NK-92 treated with Interleukin-12 subunit alpha and Interleukin-12 subunit beta, amount 100 ng/mL, for 24 hours (cell line): ENCODE data around the gene RASSF1.

ENCODE experiments used
- DNase-seq: peaks from one replicate; lab custom pipeline; 2025; lab: John Stamatoyannopoulos, UW

Gene RASSF1

DNA sequence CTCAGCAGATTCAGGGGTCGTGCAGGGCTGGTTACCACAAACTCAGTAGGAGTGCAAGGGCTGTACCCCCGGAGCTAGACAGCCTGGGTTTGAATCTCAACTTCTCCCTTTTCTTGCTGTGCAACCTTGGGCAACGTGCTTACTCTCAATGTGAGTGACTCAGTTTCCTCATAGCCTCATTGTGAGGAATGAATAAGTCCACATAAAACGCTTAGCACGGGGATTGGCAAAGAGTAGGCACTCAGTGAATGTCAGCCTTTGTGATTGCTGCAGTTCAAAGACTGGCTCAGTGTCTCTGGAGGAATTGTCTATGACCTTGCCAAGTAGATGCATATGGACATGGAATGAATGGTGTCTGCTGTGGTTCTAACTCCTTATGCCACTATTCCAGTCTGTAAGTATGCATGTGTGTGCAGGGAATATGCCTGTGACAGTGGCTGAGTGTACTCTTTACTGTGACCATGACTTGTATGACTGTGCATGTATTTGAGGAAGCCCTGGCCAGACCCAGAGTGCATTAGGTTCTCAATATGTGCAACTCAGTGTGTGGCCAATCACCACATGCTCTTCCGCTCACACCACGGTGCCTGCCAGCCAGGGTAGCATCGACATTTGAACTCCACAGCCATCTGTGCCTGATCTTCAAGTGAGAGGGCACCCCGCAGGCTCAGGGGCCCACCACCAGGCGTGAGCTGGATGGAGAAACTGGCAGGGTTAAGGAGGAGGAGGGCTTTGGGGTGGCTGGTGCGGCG lies 40.5 kb downstream of the RASSF1 start:
- no peak for DNase-seq

DNA sequence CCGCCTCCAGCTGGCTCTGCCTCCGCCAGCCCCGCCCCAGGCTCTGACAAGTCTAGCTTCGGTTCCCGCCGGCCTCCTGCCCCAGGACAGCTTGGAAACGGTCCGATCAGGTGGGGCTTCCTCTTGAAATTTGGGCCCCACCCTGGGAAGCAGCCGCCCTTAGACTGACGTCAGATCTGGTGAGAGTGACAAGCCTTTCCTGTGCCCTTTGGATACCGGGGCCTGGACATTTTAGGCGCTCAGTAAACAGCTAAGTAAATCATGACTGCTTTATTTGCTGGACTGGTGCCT lies 41.1 kb downstream of the RASSF1 start:
- no peak for DNase-seq

DNA sequence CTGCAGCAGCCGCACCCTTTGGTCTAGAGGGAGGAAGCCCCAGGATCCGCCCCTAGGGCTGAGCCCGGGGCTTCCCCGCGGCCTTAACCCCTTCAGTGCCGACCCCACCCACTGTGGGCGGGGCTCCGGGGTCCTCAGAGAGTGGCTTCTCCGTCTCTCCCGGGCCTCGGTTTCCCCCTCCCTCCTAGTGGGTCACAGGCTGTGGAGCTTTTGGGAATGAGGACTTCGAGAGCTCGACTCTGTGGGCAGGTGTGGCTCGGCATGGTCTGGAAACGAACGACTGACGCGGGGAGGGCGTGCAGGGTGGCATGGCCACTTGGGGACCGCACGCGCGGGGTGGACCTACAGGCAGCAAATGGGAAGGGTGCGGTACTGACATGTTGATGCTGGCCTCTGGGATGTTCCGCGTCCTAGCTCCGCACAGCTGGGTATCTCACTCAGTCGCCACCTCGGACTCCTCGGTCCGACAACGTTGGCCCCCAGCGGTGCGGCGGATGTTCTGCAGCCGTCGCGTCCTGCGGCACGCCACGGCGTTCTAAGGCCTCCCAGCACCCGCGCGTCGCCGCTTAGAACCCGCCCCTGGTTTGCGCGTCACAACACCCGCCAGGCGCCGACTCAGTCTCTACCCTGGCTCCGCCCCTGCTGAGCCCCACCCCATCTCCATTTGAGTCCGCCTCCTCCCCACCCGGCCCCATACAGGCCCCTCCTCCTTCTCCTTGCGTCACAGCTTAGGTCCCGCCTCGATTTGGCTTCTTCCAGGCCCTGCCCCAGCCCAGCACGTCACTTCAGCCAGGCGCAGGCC lies 41.6 kb downstream of the RASSF1 start, which contains the start of the genes HYAL3 and NAA80:
TSS of gene HYAL3 (minus strand) at position 570 of the 802 bp plus-strand sequence. CDS start 3,803 bp downstream, outside the sequence.
TSS of gene NAA80 (minus strand) at position 570 of the 802 bp plus-strand sequence. CDS start 1,942 bp downstream, outside the sequence.
- peak; percentile 96 for DNase-seq

DNA sequence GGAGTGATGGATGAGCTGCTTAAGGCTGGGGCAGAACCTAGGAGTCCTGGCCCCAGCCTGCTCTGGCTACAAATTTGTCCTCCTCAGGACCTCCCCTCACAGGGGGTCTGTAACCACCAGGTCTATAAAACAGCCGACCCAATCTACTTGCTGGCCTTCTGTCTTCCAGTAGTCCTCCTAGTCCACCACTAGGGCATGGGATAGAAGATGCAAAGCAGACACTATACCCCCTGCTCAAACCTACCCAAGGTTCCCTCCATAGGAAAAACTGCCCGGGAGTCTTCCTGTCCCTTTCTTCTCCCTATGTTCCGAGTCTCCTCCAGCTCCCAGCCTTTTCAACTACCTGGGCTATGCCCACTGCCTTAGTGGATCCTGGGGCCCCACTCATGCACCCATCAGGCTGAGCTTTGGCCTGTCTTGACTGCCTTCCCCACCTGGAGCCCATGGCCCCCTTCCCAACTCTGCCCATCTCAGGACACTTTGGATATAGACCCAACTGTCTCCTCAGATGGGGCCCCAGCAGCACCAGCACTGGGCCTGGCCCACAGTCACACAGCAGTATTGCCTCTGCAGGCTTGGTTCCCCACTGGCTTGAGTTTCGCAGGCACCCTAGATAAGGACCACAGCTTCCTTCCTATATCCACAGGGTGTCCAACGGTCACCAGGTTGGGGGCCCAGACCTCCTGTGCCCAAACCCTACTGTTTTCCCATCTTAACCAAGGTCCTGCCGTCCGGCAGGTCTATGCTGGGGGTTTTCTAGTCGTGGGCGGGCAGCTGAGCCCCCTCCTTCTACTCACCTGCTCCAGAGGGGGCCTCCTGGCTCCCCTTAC lies 42.5 kb downstream of the RASSF1 start:
- no peak for DNase-seq

DNA sequence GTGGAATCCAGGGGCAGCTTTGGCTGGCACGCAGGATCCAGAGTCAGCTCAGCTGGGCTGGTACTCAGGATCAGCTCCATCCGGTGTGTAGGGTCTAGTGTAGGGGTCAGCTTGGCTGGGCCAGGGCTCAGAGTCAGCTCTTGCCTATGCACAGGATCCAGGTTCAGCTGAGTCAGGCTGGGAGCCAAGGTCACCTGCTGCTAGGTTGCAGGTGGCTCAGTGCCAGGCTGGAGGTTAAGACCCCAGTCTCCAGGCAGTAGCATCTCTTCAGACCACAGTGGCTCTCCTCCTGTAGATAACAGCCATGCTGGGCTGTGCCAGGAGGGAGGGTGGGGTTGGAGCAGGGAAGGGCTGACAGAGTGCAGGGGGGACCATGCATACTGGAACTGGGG lies 43.3 kb downstream of the RASSF1 start:
- no peak for DNase-seq

DNA sequence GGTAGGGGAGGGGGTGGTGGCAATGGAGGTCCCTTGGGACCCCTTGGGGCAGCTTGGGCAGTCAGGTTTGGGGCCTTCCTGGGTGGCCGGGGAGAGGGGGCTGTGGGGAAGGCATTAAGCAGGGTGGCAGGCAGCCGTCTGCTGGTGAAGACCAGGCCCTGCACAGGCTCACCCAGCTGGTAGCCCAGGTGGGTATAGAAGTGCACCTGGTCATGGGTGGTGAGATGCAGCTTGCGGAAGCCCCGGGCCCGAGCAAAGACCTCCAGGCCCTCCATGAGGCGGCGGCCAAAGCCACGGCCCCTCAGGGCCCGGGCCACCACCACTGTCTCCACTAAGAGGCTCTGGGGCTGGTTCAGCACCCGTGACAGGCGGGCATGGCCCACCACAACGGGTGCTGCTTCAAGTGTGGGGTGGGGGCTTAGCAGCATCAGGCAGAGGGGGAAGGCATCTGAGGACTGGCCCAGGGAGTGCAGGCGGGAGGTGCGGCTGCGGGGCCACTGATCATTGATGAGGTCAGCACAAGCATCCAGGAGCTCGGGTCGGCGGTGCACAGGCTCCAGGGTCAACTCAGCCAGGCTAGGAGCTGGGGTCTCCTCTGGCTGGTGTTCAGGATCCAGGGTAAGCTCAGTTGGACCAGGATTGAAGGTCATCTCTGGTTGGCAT lies 43.8 kb downstream of the RASSF1 start:
- no peak for DNase-seq

DNA sequence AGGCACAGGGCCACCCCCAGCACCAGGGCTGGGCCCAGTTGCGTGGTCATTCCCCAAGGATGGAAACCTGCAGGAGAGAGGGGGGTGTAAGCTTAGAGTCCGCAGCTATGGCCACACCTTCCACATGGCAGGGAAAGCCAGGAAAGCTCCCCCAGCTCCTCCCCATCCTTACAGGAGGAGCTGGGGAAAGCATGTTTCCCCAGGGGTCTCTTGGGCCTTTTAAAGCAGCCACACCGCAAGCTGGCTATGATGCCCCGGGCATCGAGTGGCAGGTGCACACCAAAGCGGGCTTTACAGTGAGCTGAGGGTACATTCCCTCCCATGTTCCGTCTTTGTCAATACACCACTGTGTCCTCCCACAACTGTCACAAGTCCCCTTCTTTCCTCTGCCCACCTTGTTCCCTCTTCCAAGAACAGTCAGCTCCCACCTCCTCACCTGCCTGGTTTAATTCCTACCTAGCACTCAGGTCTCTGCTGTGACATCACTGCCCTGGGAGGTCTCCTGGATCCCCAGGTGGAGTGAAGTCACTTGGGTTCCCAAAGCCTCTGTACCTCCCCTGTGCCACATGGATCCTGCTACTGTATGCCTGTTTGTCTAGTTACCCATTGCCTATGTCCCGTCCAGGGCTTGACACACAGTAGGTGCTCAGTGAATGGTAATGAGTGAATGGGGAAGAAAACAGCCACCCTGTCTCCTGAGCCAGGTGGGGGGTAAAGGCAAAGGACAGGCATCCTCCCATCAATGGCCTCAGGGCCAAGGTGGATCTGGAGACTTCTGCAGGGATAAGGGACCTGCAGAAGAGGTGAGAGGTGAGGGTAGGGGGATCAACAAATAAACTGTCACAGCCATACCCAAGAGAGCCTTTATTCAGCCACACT lies 44.8 kb downstream of the RASSF1 start:
- DNase-seq: no peak

DNA sequence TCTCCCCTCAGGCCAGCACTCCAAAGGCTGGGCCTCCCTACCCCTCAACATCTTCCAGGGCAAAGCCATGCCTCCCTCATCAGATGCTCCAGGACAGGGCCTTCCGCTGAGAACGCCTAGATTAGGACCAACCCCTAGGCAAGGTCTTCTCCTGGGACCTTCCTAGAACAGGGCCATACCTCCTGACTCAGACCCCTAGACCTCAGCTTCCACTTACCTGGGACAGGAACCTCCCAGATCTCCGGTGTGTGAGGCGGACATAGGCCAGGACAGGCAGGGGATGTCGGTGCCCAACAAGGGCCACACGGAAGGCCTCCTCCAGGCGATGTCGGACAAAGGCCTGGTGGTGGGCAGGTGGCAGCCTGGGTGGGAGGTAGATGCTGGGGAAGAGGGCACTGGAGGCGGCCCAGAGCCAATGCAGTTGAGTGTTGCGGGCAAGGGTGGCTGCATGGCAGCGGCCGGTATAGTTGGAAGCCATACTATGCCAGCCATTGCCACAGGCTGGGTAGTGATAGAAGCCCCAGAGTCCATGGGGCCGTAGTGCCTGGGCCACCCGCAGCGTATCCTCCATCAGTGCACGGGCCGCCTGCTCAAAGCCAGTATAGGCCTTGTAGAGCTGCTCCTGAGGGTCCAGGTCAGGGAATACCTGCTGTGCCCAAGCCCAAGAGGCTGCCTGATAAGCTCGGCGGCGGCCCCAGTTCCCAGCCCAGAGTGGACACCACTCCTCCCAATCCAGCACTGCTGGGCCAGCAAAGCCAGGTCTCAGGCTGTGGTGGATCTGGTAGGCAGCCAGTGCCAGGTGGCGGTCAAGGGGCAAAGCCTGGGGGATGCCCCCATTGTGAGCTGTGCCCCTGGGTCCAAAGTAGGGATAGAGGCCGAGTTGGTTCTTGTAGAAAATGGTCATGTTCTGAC lies 45.9 kb downstream of the RASSF1 start:
- no peak for DNase-seq

DNA sequence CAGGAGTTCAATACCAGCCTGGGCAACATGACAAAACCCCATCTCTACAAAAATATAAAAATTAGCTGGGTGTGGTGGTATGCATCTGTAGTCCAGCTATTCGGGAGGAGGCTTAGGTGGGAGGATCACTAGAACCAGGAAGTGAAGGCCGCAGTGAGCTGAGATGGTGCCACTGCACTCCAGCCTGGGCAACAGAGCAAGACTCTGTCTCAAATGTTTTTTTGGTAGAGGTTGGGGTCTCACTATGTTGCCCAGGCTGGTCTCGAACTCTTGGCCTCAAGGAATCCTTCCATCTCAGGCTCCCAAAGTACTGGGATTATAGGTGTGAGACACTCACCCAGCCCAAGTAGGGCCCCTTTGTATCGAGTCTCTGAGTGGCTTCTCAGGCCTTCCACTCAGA lies 46.5 kb downstream of the RASSF1 start:
- no peak for DNase-seq

DNA sequence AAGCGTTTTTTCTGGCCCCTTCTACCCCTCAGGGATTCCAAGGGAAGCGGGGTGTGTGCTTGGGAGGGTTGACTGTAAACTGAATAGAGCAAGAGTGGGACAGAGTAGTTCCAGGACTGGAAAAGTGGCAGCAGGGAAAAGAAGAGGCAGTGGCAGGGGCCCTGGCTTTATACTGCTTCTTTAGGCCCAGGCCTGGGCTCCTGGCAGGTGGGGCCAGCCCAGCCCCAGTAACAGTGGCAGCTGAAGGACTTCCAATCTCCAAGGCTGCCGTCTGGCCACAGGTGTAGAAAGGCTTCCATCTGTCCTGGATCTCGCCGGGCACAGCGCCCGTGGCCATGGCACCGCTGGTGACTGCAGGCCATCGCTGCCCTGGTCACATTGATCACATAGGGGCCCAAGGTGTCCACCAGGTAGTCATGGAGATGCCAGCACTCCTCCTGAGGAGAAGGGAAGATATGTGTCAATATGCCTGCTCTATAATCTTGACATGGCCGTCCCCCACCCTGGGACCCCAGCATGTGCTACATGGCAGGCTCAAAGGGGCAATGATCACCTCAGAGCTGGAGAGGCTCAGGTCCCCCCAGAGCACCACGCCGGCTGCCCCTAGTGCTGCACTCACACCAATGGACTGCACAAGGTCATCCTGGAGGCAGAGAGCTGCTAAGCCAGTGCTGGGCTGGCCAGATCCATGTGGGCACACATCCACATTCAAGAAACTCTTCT lies 47.4 kb downstream of the RASSF1 start:
- no peak for DNase-seq

DNA sequence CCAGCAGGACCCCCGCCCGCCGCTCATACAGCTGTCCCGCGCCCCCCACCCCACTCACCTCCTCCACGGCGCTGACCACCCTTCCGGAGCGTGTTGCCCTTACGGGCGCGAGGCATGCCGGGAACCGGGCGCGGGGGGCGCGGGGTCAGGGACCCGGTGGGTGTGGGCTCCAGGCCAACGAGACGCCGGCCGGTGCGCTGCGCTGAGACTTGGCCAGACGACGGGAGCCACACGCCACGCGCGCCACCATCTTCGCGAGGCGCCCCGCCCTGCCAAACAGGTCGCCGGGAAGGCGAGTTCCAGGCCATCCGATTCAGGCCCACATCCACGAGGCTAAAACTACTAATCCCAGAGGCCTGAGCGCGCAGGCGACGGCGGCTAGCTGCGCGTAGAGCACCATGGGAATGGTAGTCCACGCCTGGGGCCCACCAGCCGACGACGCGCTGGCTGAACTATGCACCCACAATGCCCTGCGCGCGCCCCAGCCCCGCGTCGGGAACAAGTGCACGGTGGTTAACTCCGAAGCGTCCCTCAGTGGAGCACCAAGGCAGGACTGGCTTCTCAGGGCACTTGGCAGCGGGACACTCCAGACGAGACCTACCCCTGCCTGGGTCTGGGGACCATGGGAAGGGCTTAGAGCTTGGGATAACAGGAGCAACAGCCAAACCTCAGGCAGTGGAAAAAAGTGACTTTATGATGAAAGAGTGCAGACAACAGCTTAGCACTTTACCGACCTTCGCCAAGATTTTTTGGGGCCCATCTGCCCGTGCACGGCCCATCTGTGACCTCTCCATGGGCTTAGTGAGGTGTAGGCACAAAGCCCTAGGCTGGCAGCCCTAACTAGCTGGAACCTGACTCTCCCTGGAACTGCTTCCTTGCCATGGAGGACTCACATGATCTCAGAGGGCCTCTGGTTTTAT lies 48.2 kb downstream of the RASSF1 start, which contains the start of gene IFRD2:
TSS of gene IFRD2 (minus strand) at position 271 of the 920 bp plus-strand sequence. CDS start at position 116, 155 bp downstream.
- peak; percentile 90 for DNase-seq

DNA sequence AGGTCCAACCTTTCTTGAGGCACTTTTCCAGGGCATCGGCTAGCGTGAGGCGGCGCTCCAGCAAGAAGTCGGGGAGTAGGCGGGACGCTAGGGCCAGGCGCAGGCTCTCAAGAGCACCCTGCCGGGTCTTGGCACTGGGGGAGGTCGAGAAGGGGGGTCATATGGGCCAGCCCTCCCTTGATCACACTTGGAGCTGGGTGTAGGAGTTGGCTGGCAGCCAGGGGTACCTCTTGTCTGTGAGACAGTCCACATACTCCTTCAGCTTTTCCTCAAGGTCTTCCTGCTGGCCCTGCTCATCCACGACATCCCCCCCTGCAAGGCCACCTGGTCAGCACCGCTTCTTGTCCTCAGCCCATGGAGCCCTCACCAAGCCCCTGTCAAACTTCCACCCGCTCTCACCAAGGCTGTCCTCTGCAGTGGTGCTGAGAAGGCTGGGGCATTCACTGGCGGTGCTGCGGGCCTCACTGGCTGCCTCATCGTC lies 50.4 kb downstream of the RASSF1 start:
- DNase-seq: no peak

DNA sequence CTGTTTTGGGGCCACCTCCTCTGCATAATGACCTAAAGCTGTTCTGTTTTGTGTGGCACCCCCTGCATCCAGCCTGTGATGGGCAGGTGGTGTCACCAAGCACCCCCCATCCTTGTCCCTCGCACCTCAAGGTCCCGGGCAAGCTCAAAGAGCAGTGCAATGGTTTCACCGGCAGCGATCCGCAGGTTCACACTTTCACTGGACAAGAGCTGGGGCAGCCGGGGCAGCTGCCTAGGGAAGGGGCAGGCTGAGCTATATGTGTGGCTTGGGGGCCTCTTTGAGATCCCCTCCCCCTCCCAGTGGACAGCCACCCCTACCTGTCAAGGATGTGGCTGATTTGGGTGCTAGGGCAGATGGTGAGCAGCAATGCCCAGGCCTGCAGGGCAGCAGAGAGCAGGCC lies 51.5 kb downstream of the RASSF1 start:
- no peak for DNase-seq

DNA sequence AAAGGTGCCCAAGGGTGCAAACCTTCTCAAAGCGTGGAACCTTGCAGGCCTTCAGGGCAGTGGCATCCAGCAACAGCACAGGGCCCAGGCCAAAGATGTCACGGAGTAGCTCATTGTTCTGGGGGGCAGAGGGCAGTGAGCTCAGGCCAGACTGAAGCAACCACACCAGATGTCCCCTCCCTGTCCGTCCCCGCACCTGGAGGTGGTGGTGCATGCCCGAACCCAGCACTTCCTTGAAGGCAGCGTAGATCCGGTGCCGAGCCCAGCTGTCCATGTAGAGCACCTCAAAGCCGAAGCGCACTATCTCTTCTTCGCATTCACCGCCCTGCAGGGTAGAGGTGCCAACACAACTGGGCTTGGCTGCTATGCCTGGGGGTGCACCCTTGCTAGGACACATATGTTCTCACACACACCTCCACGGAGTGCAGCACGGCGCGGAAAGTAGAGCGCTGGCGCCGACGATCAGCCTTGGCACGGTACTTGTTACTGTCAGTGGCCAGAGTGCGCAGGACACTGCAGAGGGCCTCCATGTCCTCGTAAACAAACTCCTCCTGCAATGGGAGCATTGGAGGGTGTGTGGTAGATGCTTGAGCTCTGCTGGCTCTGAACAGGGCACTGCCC lies 52.1 kb downstream of the RASSF1 start:
- no peak for DNase-seq

DNA sequence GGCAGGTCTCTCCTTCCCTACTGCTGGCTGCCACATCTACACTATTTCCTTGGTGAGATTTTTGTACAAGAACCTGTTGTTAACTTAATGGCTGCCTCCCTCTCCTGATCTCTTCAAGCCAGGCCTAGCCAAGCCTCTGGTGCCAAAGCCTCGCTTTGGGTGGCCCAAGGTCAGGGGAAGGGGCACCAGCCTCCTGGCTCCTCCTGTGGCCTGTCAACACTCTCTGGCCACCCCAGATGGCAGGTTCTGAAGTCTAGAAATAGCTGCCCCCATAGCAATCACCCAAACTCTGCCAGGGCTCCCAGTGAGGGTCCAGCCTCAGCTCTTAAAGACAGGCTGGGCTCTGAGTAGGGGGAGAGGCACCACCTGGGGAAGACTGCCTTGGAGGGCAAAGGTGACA lies 53.4 kb downstream of the RASSF1 start:
- no peak for DNase-seq

DNA sequence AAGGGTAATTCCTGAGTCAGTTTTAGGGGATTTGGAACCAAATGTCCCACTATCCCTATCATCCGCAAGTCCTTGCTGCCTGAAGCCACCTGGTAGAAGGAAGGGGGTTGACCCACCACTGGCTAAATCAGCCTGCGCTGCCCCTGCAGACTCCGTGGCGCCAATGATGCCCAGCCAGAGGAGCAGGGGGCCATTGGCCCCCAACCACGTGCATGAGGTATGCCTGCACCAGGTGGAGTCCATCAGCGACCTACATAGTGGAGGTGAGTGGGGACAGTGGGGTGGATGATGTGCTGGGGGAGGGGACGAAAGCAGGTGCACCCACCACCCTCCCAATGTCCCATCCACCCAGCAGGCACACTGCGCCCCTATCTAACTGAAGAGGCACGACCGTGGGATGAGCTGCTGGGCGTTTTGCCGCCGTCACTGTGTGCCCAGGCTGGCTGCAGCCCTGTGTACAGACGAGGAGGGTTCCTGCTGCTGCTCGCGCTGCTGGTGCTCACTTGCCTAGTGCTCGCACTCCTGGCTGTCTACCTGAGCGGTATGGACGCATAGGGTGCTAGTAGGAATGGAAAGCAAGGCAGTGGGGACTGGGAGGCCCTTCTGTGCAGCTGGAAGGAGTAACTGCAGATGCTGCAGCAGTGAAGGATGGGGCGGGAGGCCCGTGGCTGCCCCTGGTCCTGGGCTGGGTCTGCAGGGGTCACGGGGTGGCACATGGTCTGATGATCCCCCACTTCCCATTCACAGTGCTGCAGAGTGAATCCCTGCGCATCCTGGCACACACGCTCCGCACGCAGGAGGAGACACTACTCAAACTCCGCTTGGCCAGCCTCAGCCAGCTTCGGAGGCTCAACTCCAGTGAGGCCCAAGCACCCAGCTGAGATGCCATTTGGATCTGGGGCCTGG lies 54.1 kb downstream of the RASSF1 start:
- DNase-seq: no peak
